ENCODE results near the gene NOP9. TPM values are rescaled to one million over a fixed set of nuclear protein-coding genes. Genes with fewer than 3 reads are reported as not detected.

Gene NOP9
- total and polyA plus RNA-seq, 2 experiments from 2014 or later, result 2.7 to 15.7 TPM

- H3K4me3 ChIP-seq, result no peak overlapping the region
- no peaks in the 10 kb centered on the region for H3K36me3 ChIP-seq
- no peak overlapping the region for H3K27ac ChIP-seq
- H3K27me3 ChIP-seq, result peaks cover 49% of the 10 kb centered on the region
- no peak for TF ChIP-seq CTCF (IDR thresholded peaks at IDR 0.05; ENCODE audit: low read depth, low read length)
- no peaks in the 10 kb centered on the region for H3K9me3 ChIP-seq (ENCODE audit: low read depth)
- H3K4me1 ChIP-seq (ENCODE audit: low read depth), result no peaks in the 10 kb centered on the region
- DNase-seq (ENCODE audit: low read depth in 1 of 2, low spot score in 1 of 2), result no peak
Measured at GRCh38 chr14:24356208-24356607, 56.6 kb downstream of the NOP9 start.

Other genes starting within 250 kb of the NOP9 start
Only the 30 nearest of the 34 such genes appear.
- 152 and 317 TPM in 2 replicates for gene DCAF11, start 185.1 kb upstream of the NOP9 start, total RNA-seq
- gene DCAF11, start 185.1 kb upstream of the NOP9 start, polyA plus RNA-seq, result 110 and 165 TPM in 2 replicates
- 4.2 and 6.7 TPM in 2 replicates for gene NRL, start 184.9 kb upstream of the NOP9 start, total RNA-seq
- 4.8 and 5.1 TPM in 2 replicates for gene NRL, start 184.9 kb upstream of the NOP9 start, polyA plus RNA-seq
- gene FITM1, start 169.2 kb upstream of the NOP9 start, total RNA-seq, result 124 and 136 TPM in 2 replicates
- 181 and 209 TPM in 2 replicates for gene FITM1, start 169.2 kb upstream of the NOP9 start, polyA plus RNA-seq
- 211 and 238 TPM in 2 replicates for gene PSME1, start 163.7 kb upstream of the NOP9 start, total RNA-seq
- gene PSME1, start 163.7 kb upstream of the NOP9 start, polyA plus RNA-seq, result 383 and 492 TPM in 2 replicates
- gene EMC9, start 158.3 kb upstream of the NOP9 start, total RNA-seq, result 54.6 and 69.3 TPM in 2 replicates
- gene EMC9, start 158.3 kb upstream of the NOP9 start, polyA plus RNA-seq, result 82.3 and 114 TPM in 2 replicates
- 92.3 and 97.6 TPM in 2 replicates for gene PSME2, start 153.2 kb upstream of the NOP9 start, total RNA-seq
- gene PSME2, start 153.2 kb upstream of the NOP9 start, polyA plus RNA-seq, result 311 and 331 TPM in 2 replicates
- gene RNF31, start 152.4 kb upstream of the NOP9 start, total RNA-seq, result 81.0 and 134 TPM in 2 replicates
- gene RNF31, start 152.4 kb upstream of the NOP9 start, polyA plus RNA-seq, result 42.1 and 44.9 TPM in 2 replicates
- gene IRF9, start 138.6 kb upstream of the NOP9 start, total RNA-seq, result 29.1 and 33.7 TPM in 2 replicates
- 27.3 and 35.4 TPM in 2 replicates for gene IRF9, start 138.6 kb upstream of the NOP9 start, polyA plus RNA-seq
- 20.3 and 23.5 TPM in 2 replicates for gene REC8, start 127.8 kb upstream of the NOP9 start, total RNA-seq
- gene REC8, start 127.8 kb upstream of the NOP9 start, polyA plus RNA-seq, result 38.8 and 39.0 TPM in 2 replicates
- gene IPO4, start 111.0 kb upstream of the NOP9 start, total RNA-seq, result 32.0 and 40.7 TPM in 2 replicates
- 26.4 and 34.5 TPM in 2 replicates for gene IPO4, start 111.0 kb upstream of the NOP9 start, polyA plus RNA-seq
- 40.2 and 50.3 TPM in 2 replicates for gene TM9SF1, start 104.4 kb upstream of the NOP9 start, total RNA-seq
- 55.2 and 65.3 TPM in 2 replicates for gene TM9SF1, start 104.4 kb upstream of the NOP9 start, polyA plus RNA-seq
- gene TSSK4, start 94.2 kb upstream of the NOP9 start, total RNA-seq, result not detected in 2 replicates
- gene TSSK4, start 94.2 kb upstream of the NOP9 start, polyA plus RNA-seq, result 2.3 and 3.3 TPM in 2 replicates
- 26.4 and 31.0 TPM in 2 replicates for gene CHMP4A, start 86.4 kb upstream of the NOP9 start, total RNA-seq
- 51.1 and 56.1 TPM in 2 replicates for gene CHMP4A, start 86.4 kb upstream of the NOP9 start, polyA plus RNA-seq
- gene MDP1, start 83.8 kb upstream of the NOP9 start, total RNA-seq, result 39.3 and 59.8 TPM in 2 replicates
- gene MDP1, start 83.8 kb upstream of the NOP9 start, polyA plus RNA-seq, result 70.5 and 73.4 TPM in 2 replicates
- gene NEDD8, start 67.5 kb upstream of the NOP9 start, total RNA-seq, result 262 and 264 TPM in 2 replicates
- 429 and 492 TPM in 2 replicates for gene NEDD8, start 67.5 kb upstream of the NOP9 start, polyA plus RNA-seq
- 59.5 and 66.3 TPM in 2 replicates for gene GMPR2, start 66.9 kb upstream of the NOP9 start, total RNA-seq
- gene GMPR2, start 66.9 kb upstream of the NOP9 start, polyA plus RNA-seq, result 57.6 and 66.8 TPM in 2 replicates
- gene TINF2, start 57.2 kb upstream of the NOP9 start, total RNA-seq, result 32.3 and 40.8 TPM in 2 replicates
- 49.9 and 50.6 TPM in 2 replicates for gene TINF2, start 57.2 kb upstream of the NOP9 start, polyA plus RNA-seq
- 0.35 and 1.7 TPM in 2 replicates for gene TGM1, start 36.7 kb upstream of the NOP9 start, total RNA-seq
- gene TGM1, start 36.7 kb upstream of the NOP9 start, polyA plus RNA-seq, result 0.65 TPM in 1 of 2 replicates, not detected in the other
- gene RABGGTA, start 28.3 kb upstream of the NOP9 start, total RNA-seq, result 39.6 and 43.5 TPM in 2 replicates
- gene RABGGTA, start 28.3 kb upstream of the NOP9 start, polyA plus RNA-seq, result 43.7 and 45.2 TPM in 2 replicates
- 43.2 and 54.3 TPM in 2 replicates for gene DHRS1, start 70 bp upstream of the NOP9 start, total RNA-seq
- gene DHRS1, start 70 bp upstream of the NOP9 start, polyA plus RNA-seq, result 53.5 and 58.1 TPM in 2 replicates
- not detected in 2 replicates for gene CIDEB, start 8.1 kb downstream of the NOP9 start, total RNA-seq
- not detected in 2 replicates for gene CIDEB, start 8.1 kb downstream of the NOP9 start, polyA plus RNA-seq
- gene LTB4R2, start 10.3 kb downstream of the NOP9 start, total RNA-seq, result 7.6 and 15.1 TPM in 2 replicates
- 0.17 and 1.8 TPM in 2 replicates for gene LTB4R2, start 10.3 kb downstream of the NOP9 start, polyA plus RNA-seq
- 8.5 and 8.8 TPM in 2 replicates for gene LTB4R, start 11.7 kb downstream of the NOP9 start, total RNA-seq
- 2.0 and 2.7 TPM in 2 replicates for gene LTB4R, start 11.7 kb downstream of the NOP9 start, polyA plus RNA-seq
- gene ADCY4, start 35.2 kb downstream of the NOP9 start, total RNA-seq, result 0.35 and 1.5 TPM in 2 replicates
- 1.2 TPM in 1 of 2 replicates, not detected in the other for gene ADCY4, start 35.2 kb downstream of the NOP9 start, polyA plus RNA-seq
- gene RIPK3, start 40.1 kb downstream of the NOP9 start, total RNA-seq, result 0.24 TPM in 1 of 2 replicates, not detected in the other
- 0.81 TPM in 1 of 2 replicates, not detected in the other for gene RIPK3, start 40.1 kb downstream of the NOP9 start, polyA plus RNA-seq
- gene NFATC4, start 68.3 kb downstream of the NOP9 start, total RNA-seq, result 56.8 and 117 TPM in 2 replicates
- gene NFATC4, start 68.3 kb downstream of the NOP9 start, polyA plus RNA-seq, result 83.2 and 120 TPM in 2 replicates
- gene NYNRIN, start 99.2 kb downstream of the NOP9 start, total RNA-seq, result 37.2 and 56.2 TPM in 2 replicates
- 21.3 and 30.7 TPM in 2 replicates for gene NYNRIN, start 99.2 kb downstream of the NOP9 start, polyA plus RNA-seq
- gene CBLN3, start 129.8 kb downstream of the NOP9 start, total RNA-seq, result 2.3 and 3.3 TPM in 2 replicates
- gene CBLN3, start 129.8 kb downstream of the NOP9 start, polyA plus RNA-seq, result 3.1 and 5.3 TPM in 2 replicates
- gene KHNYN, start 130.1 kb downstream of the NOP9 start, total RNA-seq, result 62.2 and 90.7 TPM in 2 replicates
- gene KHNYN, start 130.1 kb downstream of the NOP9 start, polyA plus RNA-seq, result 34.7 and 35.7 TPM in 2 replicates
- 60.4 and 63.9 TPM in 2 replicates for gene SDR39U1, start 142.9 kb downstream of the NOP9 start, total RNA-seq
- 163 TPM in 2 replicates for gene SDR39U1, start 142.9 kb downstream of the NOP9 start, polyA plus RNA-seq

Data from cardiac muscle cell (in vitro differentiated cells and primary cell).